ENCODE results near the gene CBX6.

- no peak for TF ChIP-seq POLR2A (IDR thresholded peaks at IDR 0.05)
- TF ChIP-seq, protein P1, sequence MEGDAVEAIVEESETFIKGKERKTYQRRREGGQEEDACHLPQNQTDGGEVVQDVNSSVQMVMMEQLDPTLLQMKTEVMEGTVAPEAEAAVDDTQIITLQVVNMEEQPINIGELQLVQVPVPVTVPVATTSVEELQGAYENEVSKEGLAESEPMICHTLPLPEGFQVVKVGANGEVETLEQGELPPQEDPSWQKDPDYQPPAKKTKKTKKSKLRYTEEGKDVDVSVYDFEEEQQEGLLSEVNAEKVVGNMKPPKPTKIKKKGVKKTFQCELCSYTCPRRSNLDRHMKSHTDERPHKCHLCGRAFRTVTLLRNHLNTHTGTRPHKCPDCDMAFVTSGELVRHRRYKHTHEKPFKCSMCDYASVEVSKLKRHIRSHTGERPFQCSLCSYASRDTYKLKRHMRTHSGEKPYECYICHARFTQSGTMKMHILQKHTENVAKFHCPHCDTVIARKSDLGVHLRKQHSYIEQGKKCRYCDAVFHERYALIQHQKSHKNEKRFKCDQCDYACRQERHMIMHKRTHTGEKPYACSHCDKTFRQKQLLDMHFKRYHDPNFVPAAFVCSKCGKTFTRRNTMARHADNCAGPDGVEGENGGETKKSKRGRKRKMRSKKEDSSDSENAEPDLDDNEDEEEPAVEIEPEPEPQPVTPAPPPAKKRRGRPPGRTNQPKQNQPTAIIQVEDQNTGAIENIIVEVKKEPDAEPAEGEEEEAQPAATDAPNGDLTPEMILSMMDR (IDR thresholded peaks at IDR 0.05 in 8 of 11, conservative IDR thresholded peaks at IDR 0.05 in 3 of 11): no peak
Observed at GRCh38 chr22:38865201-38866023, 6.6 kb downstream of the CBX6 start.

All from spleen (tissue), 7 donors.